NCI-H2107 treated with DMSO at 0.1 percent for 48 hours (cell line): ENCODE data around the gene CALM3.

Experiments used
- DNase-seq: peaks from one replicate; lab custom pipeline; 2025; ENCODE audit not compliant: unreplicated experiment; lab: John Stamatoyannopoulos, UW

Gene CALM3

DNA sequence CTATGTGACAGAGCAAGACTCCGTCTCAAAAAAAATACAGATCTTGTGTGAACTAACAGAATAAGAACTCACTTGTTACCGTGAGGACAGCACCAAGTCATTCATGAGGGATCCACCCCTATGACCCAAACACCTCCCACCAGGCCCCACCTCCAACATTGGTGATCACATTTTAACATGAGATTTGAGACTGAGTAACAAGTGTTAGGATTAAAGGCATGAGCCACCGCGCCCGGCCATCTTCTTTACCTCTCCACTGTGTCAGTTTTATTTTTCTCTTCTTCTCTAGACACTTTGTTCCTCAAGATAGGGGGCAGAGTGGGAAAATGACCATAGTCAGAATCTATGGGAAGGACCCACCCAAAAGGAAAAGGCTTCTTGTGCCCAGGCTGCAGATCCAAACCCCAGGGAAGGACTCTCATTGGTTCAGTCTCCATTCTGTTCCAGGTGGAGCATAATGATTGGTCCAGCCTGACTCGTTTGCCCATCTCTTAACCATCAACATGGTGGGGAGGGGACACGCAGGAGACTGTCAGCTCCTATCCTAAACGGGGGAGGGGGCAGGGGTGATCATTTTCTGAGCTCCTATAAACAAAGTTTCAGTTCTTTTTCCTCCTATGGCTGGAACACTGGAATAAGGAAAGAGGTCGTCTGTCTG, 1.3 kb upstream of the CALM3 start:
- DNase-seq, result no peak

DNA sequence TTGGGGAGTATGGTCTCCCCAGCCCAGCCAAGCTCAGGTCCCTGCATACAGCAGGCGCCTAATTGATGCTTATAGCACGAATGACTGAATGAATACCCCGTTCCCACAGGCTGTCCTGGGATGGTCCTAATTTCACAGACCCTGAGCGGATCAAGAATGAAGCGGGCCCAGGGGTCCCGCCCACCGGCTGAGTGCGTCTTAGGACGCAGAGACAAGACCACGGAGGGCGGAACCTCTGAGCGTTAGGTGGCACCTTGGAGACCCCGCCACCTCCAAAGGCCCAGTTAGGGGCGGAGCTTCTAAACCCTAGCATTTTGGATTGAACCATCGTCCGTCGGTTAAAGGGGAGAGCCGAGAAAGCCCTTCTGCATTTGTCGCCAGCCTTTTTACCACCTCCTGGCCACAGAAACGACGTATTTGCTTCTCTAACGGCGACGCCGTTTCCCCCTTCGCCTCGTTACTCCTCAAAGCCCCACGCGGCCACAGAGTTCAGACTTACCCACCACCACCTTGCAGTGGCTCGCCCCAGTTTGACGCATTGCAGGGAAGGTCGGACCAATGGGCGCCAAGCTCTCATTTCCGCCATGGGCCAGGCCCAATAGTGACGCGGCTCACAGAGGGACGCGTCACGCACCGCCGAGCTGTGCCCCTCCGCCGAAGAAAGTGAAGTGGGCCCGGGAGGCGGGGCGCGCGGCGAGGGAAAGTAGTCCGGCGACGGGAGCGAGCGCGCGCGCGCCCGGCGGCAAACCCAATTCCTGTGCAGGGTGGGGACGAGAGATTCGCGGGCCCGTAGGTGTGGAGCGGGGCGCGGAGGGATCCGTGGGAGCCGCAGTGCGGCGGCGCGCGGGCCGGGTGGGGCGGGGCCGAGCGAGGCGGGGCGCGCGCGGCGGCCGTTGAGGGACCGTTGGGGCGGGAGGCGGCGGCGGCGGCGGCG, 479 bp upstream of the CALM3 start:
- peak; percentile 83 for DNase-seq

DNA sequence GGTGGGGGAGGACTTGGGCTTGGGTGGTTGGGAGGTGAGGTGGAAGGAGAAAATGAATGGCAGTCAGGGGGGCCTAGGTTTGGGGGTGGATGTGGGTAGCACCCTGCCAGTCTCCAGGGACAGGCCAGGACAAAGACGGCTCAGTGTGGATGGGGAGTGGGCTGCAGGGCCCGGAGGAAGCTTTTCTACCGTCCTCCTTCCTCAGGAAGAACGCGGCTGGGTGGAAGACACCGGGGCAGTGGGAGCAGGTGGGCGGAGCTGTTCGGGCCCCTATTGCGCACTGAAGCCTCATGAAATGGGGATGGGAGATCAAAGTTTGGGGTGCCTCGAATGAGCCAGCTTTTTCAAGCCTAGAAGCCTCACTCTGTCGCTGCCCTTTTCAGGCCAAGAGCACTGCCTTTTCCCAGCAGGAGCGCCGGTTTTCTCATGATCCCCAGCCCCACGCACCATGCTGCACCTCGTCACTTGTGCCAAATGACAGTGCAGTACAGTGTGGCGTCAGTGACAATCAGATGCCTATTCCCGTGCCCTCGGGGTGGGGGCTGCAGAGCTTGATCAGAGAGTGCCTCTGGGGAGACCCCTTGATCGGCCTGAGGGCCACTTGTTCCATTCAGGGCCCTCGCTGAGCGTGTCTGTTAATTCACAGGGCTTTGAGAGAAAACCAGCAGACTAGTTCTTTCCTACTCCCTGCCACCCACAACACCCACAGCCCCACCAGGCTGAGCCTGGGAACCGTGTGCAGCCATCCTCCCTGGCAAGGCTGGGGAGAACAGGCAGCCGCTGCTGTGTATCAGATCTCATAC, 1.5 kb downstream of the CALM3 start:
- DNase-seq, result no peak

DNA sequence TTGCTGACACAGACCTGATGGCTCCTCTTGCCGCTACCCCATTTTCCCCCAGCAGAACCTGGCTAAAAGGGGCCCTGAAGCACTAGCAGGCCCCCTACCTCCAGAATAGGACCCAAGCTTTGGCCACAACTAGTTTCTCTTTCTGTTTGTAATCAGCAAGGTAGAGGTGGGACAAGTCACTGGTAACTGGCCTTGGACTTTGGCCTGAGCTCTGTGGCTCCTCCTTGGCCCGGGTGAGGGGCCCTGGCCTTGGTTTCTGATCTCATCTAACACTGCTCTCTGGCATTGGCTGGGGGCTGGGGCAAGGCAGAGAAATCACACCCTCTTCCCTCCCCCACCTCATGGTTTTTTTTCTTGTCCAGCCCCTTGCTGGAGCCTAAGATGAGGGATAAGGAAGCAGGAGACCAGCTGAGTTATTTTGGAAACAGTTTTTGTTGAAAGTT, 2.1 kb downstream of the CALM3 start:
- no peak for DNase-seq

DNA sequence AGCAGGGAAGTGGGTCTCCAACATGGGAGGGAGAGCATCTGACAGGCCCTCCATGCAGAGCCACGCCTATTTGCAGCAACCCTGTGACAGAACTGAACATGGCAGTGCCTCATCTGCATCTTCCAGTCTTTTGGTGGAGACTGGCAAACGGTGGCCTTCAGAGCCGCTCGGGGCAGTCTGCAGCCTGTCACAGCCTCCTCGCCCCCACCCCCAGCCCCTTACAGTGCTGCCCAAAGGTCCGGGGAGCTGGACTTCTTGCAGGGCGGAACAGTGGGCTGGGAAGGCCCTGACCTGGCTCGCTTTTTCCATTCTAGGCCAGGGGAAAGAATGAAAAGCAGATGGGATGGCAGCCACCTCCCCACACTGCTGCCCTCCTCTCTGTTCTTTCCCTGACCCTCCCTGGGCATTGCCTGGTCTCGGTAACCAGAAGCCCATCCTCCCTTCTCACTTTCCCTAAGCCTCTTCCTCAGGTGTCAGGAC, 2.7 kb downstream of the CALM3 start:
- DNase-seq, result no peak

DNA sequence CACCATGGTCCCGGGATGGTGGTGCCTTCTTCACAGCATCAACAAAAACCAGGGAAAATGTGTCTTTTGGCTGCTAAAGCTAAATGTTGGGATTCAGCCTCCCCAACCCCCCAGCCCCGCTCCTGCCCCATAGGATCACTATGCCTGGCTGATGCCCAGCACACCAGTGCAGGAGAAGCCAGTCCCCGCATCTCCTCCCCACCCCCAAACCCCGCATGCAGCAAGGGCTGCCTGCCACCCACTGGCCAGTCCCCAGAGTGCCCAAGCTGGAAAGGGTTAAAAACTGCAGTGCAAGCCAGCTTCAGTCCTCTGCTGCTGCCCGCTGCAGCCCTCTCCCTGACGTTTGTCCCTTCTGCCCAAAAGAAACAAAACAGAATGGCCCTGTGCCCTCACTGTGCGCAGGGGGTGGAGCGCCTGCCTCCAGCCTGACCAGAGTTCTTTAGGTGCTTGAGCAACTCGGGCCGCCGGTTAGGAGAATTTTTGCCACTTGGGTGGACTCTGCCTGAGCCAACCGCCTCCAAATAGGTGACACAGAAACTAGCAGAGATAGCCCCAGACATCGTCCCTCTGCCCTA, 3.7 kb downstream of the CALM3 start:
- DNase-seq, result no peak

DNA sequence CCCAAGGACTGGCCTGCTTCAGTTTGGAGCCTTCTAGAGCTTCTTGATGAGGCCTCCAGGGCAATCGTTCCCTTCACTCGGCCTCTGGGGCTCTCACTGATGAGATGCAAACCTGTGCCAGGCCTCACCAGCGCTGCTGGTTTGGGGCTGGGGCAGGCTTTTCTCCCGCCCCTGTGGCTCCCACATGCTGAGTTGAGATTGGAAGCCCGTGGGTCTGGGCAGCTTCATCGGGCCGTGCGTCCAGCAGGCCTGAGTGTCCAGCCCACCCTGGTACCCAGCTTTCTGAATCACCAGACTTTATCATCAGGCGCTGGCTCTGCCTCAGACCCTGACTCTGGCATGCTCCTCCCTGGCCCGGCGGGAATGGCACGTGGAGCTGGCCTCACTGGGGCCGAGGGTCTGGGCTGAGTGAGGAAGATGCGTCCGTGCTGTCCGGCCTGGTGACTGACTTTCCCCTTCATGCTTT, 4.3 kb downstream of the CALM3 start:
- DNase-seq, result no peak

DNA sequence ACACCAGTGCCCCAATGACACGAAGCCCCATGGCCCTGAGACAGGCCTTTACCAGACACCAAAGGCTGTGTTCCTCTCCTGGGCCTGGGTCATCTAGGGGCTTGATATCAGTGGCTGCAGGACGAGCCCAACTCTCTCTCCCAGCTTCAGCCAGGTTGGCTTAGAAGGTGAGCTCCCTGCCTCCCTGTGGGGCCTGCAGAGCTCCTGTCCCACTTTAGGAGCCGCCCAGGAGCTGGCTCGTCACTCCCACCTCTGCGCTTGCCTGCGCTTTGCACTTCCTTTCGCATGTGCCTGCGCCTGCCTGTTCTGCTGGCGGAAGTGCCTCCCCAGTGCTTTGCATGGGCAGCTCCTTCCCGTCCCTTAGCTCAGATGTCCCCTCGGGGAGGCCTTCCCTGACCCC, 4.9 kb downstream of the CALM3 start:
- DNase-seq, result no peak

DNA sequence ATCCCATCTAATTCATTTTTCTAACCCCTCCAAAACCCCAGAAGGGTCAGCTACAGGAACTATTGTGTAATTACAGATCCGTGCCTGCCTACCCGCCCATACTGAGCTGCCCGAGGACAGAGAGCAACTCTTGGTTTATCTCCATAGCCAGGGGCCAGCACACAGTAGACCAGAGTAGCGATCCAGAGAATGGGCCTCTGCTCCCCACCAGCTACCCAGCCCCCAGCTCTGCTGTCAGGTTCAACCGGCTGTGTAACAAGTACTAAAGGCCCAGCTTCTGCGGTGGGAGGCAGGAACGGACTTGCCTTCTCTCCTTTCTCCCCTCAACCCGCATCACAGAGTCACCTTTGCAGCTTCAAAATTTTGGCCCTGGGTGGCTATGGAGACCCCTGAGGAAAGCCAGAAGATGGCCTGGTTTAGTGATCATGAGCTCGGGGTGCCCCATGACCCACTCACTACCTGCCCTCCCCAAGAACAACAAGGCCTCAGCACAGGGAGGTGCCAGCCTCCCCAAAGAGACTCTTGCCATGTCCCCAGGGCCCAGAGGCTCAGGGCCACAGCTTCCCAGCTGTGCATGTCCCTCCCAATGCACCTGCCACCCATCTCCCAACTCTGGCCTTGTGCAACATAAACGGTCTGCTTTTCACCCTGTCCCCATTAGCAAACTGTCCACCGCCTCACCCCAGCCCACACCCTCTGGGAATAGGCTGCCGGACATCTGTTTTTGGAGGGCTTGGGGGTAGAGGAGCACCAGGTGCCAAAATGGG, 5.7 kb downstream of the CALM3 start:
- no peak for DNase-seq

DNA sequence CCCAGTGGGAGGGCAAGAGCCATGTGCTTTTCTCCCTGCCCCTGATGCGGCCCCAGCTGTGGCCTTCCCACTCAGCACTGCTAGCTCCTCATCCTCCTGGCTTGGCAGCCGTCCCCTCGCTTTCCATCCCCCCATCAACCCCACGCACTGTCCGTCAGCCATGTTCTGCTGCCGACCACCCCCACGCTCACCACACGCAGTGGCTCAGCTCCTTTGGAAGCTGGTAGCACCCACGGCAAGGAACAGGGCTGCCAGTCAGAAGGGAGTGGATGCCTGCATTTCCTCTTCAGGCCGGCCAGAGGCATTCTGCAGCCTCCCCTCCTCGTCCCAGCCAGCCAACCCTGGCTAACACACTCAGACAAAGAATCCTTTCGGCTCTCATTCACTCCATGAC, 6.3 kb downstream of the CALM3 start:
- DNase-seq, result peak; percentile 48

DNA sequence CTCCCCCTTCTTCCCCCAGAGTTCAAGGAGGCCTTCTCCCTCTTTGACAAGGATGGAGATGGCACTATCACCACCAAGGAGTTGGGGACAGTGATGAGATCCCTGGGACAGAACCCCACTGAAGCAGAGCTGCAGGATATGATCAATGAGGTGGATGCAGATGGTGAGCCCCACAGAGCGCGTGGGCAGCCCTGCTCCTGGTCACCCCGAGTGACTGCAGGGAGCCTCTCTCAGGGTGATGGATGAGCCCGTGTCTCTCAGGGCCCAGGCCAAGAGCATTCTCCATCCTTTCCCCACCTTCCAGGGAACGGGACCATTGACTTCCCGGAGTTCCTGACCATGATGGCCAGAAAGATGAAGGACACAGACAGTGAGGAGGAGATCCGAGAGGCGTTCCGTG, 7.0 kb downstream of the CALM3 start:
- DNase-seq, result no peak

DNA sequence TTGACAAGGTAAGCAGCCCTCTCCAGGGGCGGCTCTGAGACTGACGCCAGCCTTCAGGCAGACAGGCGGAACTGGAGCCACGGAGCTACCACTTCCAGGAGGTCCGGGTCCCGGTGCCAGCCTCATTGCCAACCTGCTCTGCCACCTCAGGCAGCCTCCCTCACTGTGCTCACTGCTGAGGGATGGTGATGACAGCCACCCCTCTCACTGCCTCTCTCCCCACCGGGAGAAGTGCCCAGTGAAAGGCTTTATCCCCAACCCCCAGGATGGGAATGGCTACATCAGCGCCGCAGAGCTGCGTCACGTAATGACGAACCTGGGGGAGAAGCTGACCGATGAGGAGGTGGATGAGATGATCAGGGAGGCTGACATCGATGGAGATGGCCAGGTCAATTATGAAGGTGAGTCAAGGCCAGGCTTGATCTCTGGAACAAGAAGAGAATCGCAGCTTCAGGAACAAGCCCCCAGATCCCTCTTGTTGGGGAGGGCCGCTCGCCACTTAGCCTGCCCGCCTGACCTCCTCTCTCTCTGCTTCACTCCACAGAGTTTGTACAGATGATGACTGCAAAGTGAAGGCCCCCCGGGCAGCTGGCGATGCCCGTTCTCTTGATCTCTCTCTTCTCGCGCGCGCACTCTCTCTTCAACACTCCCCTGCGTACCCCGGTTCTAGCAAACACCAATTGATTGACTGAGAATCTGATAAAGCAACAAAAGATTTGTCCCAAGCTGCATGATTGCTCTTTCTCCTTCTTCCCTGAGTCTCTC, 7.6 kb downstream of the CALM3 start:
- DNase-seq, result no peak

DNA sequence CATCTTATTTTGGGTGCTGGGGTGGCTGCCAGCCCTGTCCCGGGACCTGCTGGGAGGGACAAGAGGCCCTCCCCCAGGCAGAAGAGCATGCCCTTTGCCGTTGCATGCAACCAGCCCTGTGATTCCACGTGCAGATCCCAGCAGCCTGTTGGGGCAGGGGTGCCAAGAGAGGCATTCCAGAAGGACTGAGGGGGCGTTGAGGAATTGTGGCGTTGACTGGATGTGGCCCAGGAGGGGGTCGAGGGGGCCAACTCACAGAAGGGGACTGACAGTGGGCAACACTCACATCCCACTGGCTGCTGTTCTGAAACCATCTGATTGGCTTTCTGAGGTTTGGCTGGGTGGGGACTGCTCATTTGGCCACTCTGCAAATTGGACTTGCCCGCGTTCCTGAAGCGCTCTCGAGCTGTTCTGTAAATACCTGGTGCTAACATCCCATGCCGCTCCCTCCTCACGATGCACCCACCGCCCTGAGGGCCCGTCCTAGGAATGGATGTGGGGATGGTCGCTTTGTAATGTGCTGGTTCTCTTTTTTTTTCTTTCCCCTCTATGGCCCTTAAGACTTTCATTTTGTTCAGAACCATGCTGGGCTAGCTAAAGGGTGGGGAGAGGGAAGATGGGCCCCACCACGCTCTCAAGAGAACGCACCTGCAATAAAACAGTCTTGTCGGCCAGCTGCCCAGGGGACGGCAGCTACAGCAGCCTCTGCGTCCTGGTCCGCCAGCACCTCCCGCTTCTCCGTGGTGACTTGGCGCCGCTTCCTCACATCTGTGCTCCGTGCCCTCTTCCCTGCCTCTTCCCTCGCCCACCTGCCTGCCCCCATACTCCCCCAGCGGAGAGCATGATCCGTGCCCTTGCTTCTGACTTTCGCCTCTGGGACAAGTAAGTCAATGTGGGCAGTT, 8.6 kb downstream of the CALM3 start:
- DNase-seq, result no peak

DNA sequence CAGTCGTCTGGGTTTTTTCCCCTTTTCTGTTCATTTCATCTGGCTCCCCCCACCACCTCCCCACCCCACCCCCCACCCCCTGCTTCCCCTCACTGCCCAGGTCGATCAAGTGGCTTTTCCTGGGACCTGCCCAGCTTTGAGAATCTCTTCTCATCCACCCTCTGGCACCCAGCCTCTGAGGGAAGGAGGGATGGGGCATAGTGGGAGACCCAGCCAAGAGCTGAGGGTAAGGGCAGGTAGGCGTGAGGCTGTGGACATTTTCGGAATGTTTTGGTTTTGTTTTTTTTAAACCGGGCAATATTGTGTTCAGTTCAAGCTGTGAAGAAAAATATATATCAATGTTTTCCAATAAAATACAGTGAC, 9.3 kb downstream of the CALM3 start:
- no peak for DNase-seq

DNA sequence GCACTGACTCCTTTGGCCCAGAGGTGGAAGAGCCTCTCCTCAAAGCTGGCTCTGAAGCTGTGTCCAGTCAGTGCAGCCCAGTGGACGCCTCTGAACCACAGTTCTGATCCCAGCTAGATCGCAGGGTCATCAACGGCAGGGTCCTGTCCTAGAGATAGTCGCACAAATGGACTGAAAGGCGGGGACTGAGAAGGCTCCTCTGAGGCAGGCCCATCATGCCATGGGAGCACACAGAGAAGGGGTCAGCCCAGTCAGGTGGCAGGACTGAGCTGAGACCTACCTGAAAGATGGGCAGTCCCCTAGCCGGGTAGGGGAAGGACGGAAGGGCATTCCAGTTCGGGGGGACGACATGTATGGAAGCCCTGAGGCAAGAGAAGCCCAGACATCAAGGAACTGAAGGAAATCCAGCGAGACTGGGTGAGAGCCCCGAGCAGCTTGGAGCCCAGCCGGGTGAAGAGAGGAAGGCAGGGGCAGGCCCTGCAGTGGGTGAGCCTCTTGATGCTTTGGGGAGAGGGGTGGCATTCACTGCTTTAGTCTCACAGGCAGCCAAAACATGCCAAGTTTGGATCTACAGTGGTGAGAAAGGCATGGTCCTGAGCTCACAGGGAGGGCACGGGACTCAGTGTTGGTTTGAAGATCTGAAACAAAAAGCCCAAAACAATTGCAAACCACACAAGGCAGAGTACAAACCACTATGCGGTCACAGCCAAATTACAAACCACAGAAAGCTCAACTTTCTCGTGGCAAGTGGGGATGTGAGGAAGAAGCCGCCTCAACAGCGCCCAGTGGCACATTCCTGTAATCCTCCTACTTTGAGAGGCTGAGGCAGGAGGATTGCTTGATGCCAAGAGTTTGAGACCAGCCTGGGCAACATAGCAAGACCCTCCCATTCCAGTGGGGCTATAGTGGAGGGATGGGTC, 10.0 kb downstream of the CALM3 start:
- DNase-seq, result peak; percentile 50

DNA sequence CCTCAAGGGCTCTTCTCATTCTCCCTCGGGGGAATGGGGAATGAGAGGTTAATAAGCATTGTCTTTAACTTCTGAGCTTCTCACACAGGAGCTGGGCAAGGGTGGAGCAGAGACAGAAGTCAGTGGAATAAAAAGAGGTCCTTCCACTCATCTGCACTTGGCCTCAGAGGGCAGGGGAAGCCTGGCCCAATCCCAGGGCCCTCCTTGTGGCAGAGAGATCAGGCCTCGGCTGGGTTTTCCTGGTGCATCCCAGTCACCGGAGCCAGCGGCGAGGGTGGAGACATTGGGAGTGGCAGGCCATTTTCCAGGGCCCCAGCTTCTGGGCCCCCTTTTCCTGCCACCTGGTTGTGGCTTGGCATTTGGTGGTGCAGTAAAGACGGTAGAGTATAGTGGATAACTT, 10.6 kb downstream of the CALM3 start:
- DNase-seq, result no peak

DNA sequence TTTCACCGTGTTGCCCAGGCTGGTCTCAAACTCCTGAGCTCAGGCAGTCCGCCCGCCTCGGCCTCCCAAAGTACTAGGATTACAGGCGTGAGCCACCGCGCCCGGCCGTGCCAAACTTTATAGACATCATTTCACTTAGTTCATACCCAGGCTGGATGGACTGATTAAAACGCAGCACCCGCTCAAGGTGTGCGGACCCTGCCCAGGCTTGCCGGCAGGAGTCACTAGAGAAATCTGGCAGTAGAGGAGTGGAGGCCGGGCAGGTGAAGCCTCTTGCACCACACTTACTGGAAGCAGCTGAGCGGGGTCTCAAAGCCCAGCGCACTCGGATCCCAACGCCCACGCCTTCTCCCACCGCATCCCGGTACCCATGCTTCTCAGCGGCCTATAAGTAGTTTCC, 12.4 kb downstream of the CALM3 start:
- no peak for DNase-seq
